HG02885 (cell line): ENCODE results near the gene C2CD4C.
"Not testable (repeated sequence)": the region's sequence is repeated elsewhere in the genome, so short reads cannot be mapped to it uniquely, and the experiment has no call there.

Source experiments
- ATAC-seq: cut with Tn5 transposase; IDR thresholded peaks from one replicate; pipeline ENCODE4 v1.9.1; 2021; ENCODE audit warnings: mild to moderate bottlenecking; ENCODE audit not compliant: unreplicated experiment, poor library complexity

Gene C2CD4C

DNA sequence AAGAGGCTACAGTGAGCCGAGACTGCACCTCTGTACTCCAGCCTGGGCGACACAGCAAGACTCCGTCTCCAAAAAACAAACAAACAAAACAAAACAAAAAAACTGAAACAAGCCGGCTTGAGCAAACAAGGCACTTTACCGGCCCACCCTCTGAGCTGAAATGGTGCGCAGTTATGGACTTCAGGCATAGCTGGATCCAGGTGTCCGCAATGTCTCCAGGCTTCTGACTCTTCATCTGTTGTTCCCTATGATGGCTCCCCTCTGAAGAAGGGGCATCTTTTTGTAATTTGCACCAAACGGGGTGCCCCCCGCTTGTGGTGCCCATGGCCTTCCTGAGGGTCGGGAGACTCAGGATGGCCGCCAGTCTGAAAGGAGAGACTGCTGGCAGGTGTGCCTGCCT lies 6.2 kb downstream of the C2CD4C start:
- no peak for ATAC-seq

DNA sequence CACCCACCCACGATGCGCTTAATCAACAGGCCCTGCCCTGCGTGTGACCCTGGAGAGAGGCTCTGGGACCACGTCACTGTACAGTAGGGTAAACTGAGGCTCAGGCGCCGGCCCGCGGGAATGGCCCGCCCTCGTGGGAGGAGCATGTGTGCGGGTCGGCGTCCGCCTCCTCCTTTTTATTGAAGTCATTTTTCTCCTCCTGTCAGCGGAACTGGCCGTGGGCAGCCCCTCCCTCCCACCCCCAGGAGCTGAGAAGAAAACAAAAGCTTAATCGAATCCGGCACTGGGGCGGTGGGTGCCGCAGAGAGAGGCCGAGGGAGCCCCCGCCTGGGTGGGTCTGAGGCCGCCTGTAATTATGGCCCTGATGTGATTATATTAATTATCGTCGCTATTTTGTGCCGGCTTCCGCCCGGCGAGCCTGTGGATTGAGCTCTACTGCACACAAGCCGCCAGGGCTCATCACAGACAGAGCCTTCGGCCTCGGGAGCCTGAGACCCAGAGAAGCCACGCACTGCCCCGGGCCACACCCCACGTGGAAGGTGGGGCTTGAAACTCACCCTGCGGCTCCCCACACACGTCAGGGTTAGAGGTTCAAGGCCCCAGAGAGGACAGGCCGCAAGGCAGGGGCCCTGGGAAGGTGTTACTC lies 7.0 kb downstream of the C2CD4C start:
- no peak for ATAC-seq

DNA sequence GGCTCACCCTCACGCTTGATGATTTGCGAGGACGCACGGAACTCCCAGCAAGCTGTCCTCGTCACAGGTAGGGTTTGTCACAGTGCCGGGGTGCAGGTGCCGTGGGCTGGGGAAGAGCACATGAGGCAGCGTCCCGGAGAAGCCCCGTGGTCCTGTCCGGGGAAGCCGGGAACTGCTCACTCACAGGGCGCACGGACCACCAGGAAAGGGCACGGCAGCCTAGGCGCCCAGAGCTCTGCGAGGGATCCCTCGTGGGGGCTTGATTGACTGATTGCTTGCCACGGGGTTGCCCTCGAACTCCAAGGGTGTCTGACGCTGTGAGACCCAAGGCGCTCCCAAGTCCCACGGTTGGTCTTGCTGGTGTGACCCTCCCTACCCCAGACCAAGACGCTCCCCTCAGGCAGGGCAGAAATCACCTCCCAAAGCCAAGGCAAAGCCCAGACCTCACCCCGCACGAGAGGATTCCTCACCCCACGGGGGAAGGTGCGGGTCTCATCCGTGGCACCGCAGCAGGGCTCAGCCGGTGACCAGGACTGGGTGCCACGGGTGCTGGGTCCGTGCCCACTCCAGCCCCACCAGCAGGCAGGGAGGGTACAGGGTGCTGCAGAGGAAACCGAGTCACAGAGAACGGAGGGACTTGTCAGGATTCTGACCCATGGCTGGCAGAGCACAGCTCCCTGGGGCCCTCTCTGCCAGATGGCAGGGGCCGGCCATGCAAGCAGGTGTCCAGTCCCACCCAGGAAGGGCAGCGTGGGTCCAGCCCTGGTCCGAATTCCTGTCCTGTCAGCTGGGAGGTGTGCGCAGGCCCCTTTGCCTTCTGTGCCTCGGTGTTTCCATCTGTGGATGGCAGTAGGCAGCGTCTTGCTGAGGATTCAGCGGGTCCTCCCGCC lies 7.7 kb downstream of the C2CD4C start:
- ATAC-seq = no peak

DNA sequence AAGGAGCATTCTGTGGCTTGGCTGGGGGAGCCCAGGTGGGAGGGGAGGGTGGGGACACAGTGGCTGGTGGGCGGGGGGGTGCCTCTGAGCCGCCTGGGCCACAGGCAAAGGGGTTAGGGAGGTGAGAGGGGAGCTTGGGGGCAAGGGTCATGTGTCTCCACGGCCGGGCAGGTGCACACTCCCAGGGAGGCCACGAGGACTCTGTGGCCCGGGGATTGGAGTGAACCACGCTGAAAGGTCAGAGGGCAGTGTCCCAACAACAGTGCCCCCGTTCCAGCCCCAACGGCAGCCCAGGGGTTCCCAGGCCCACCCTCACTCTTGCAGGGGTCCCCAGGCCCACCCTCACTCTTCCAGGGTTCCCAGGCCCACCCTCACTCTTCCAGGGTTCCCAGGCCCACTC lies 9.6 kb downstream of the C2CD4C start:
- no peak for ATAC-seq

- no peak for ATAC-seq
Measured at GRCh38 chr19:398719-399118, 10.2 kb downstream of the C2CD4C start.

DNA sequence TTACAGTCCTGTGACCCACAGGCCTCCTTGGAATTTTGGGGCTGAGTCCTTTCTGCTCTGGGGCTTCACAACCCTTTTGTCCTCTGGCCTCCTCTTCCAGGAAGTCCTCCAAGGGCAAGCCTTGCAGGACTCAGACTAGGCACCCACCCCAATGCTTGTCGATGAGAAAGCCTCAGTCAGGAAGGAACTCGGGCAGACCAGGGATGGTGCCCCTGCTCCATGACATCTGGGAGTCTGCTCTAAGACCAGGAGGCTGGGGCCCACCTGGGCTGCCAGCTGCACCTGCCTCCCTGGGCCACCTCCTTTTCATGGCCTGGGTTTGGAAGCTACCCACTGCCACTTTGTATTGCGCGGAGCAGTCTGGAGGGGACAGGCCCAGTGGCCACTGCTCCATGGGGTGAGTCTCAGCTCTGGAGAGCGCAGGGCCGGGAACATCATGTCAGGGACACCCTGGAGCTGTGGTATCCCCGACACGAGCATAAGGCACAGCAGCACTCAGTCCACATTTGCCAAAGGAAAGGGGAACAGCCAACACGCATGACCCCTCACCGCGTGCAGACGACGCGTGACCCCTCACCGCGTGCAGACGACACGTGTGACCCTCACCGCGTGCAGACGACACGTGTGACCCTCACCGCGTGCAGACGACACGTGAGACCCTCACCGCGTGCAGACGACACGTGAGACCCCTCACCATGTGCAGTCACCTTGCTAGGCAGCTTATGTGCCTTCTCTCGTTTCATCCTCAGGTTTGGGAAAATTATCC lies 10.8 kb downstream of the C2CD4C start:
- no peak for ATAC-seq

GRCh38 chr19:397321-397720 lies 11.6 kb downstream of the C2CD4C start:
- ATAC-seq = no peak

DNA sequence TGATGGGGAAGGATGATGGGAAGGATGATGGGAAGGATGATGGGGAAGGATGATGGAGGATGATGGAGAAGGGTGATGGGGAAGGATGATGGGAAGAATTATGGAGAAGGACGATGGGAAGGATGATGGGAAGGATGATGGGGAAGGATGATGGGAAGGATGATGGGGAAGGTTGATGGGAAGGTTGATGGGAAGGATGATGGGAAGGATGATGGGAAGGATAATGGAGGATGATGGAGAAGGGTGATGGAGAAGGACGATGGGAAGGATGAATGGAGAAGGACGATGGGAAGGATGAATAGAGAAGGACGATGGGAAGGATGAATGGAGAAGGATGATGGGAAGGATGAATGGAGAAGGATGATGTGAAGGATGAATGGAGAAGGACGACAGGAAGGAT lies 13.5 kb downstream of the C2CD4C start:
- ATAC-seq = no peak

DNA sequence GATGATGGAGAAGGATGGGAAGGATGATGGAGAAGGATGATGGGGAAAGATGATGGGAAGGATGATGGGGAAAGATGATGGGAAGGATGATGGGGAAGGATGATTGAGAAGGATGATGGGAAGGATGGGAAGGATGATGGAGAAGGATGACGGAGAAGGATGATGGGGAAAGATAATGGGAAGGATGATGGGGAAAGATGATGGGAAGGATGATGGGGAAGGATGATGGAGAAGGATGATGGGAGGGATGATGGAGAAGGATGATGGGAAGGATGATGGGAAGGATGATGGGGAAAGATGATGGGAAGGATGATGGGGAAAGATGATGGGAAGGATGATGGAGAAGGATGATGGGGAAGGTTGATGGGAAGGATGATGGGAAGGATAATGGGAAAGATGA lies 14.1 kb downstream of the C2CD4C start:
- ATAC-seq = not testable (repeated sequence)

GRCh38 chr19:393560-393959 lies 15.4 kb downstream of the C2CD4C start:
- ATAC-seq = not testable (repeated sequence)

- ATAC-seq = no peak
Measured at GRCh38 chr19:392375-392970, 16.5 kb downstream of the C2CD4C start.

GRCh38 chr19:391726-392374 lies 17.1 kb downstream of the C2CD4C start:
- no peak for ATAC-seq

DNA sequence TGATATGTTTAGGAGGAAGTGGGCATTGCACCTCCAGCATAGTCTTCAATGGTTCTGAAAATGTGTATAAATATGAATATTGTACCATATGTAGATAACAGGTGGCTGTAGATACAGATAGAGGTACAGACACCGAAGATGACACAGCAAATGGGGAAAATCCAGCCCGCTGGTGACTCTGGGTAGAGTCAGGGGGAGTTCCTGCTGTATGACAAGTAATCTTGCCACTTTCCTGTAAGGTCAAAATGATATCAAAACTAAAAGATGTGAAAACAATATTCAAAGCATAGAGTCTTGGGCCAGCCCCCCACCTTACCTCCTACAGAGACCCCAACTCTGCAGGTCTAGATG lies 17.8 kb downstream of the C2CD4C start:
- ATAC-seq = no peak

GRCh38 chr19:390386-391206 lies 18.4 kb downstream of the C2CD4C start:
- no peak for ATAC-seq

DNA sequence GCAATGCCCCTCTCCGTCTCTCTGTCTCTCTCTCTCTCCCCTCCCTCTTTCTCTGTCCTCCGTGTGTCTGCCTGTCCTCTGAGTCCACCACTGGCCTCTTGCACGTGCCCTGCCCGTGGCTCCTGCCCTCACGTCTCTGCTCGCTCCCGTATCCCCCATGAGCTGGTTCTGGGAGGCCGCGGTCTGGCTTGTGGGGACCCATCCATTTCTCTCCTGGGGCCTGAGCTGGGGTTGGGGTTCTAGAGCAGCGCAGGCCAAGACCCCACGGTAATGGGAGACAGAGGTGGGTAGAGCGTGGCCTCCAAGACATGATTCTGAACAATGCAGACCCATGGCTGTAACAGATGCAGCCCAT lies 19.0 kb downstream of the C2CD4C start:
- no peak for ATAC-seq

DNA sequence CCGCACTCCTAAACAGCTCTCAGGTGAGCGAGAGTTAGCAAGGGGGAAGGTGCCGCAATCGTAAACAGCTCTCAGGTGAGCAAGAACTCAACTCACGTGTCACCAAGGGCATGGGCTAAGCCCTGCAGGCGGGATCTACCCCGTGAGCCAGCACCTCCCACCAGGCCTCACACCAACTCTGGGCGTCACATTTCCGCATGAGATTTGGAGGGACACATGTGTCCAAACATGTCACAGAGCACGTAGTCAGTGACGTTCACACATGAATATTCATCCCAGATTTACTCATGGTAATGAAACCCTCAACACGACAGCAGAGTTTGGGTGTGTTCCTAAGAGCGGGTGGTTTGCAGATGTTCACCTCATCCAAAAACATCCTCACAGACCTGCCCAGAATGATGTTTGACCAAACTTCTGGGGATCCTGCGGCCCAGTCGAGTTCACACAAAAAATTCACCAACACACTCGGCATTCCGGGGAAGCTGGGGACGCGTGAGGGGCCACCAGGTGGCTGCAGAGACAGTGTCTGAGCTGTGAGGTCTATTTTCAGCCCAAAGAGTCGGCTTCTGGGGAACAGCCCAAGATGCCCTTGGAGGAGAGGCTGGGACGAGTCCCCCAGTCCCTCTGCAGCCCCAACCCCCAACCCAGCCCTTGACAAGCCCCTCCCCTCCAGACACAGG lies 19.6 kb downstream of the C2CD4C start:
- ATAC-seq = no peak

GRCh38 chr19:388691-389090 lies 20.3 kb downstream of the C2CD4C start:
- ATAC-seq = no peak

- ATAC-seq = no peak
Measured at GRCh38 chr19:387777-388176, 21.2 kb downstream of the C2CD4C start.
